Ureter (tissue), 1 donor: ENCODE data around the gene SHISAL1. TPM values are rescaled to one million over a fixed set of nuclear protein-coding genes. Genes with fewer than 3 reads are reported as not detected.

Source experiments
- DNase-seq: peaks from one replicate; pipeline ENCODE4 v3.0.0-alpha.2; 2020; ENCODE audit warnings: low spot score
- total RNA-seq: library from RNA; stranded (reverse); gene quantifications from one replicate; pipeline ENCODE4 v1.2.4, GENCODE V29; 2023
- donor health status: DM: yes; HTN: yes; CAD: no.

The SHISAL1 gene
- 4.0 TPM for total RNA-seq

DNA sequence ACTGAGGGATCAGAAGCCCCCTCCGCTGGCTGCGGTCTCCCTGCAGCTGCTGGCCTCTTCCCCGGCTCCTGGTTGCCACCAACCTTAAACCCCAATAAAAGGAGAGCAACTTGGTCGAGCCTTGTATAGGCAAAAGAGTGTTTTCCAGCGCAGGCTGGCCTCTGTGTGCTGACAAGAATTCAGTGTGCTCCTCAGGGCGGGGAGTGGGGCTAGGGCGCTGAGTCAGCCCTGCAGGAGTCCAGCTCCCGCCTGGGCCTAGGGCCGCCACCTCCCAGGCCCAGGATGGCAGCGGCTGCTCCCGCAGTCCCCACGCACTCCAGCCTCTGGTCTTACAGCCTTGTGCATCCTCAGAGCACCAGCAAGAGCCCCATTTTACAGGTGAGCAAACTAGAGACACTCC lies at the start of gene SHISAL1:
Gene SHISAL1, minus strand, starts transcription at position 186 of the 400 bp plus-strand sequence. CDS start 12,006 bp downstream, outside the sequence.
- DNase-seq = no peak

- no peak for DNase-seq
These were observed 48.8 kb upstream of the SHISAL1 start for GRCh38 chr22:44361391-44362126.

- DNase-seq = no peak
These were observed 48.1 kb upstream of the SHISAL1 start for GRCh38 chr22:44360668-44361381.

DNA sequence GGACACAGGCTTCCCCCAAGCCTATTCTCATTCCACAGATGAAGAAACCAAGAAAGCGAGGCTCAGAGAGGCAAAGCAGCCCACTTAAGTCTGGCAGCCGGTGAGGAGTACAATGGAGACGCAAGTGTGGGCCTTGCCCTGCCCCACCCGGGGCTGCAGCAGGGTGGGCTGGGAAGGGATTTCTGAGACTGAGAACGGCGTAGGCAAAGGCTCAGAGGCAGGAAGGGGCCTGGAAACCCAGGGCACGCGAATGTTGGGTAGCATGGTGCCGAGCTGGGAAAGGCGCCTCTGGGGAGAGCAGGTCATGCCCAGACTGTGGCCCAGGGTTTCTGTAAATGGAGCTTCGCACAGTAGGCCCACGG lies 47.5 kb upstream of the SHISAL1 start:
- no peak for DNase-seq

DNA sequence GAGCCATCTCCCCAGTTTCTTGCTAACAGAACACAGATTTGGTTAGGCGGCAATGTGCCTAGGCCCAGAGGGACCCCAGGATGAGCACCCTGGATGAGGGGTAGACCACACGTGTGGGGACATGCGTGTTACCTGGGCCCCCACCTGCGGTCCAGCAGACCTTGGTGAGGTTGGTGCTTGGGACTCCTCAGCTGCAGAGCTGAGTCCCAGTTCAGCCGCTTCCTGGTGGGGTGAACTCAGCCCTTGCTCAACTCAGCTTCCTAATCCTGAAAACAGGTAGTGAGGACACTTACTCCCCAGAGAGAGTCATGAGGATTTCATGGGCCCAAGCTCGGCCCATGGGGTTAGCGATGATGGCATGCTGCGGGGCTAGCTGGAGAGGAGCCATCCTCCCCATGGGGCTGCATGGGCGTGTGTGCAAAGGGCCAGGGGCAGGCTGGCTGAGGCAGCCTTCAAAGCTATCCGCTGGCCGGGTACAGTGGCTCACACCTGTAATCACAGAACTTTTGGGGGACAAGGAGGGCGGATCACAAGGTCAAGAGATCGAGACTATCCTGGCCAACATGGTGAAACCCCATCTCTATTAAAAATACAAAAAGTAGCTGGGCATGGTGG lies 46.9 kb upstream of the SHISAL1 start:
- no peak for DNase-seq

GRCh38 chr22:44358709-44359440 lies 46.1 kb upstream of the SHISAL1 start:
- DNase-seq = no peak

DNA sequence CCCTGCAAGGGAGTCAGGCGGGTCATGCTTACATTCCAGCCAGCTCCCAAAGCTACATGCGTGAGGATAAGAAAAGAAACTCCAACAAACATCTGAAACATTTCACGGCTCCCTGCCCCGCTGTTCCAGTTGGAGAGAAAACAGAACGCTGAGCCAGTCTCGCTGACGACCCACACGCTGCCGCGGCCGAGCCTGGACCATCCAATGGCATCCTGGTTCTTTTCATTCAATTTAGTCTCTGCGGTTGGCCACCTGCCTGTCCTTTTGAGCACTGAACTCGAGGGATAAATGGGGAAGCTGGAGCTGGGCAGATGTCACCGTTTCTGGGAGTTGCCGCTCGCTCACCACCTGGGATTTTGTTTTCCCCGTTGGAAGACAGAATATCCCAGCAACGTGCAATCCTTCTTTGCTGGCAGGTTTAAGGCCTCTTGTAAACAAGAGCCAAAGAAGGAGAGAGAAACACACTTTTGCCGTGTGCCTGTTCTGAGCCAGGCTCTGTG lies 45.3 kb upstream of the SHISAL1 start:
- no peak for DNase-seq

- no peak for DNase-seq
These were observed 44.7 kb upstream of the SHISAL1 start for GRCh38 chr22:44357296-44357965.

DNA sequence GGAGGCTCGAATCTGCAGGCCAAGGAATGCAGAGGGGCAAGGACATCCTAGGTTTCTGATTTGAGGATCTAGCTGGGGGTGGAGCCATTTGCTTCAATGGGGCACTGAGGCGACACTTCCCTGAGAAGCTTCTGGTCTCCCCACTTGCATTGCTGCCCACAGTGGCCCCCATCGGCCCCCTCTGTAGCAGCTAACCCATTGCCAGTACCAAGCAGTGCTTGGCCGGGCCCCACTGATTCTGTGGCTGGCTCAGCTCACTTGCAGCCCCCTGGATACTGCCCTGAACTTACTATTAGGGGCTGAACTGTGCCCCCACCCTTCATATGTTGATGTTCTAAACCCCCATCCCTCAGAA lies 42.9 kb upstream of the SHISAL1 start:
- DNase-seq = no peak

GRCh38 chr22:44354288-44354687 lies 41.5 kb upstream of the SHISAL1 start:
- no peak for DNase-seq

DNA sequence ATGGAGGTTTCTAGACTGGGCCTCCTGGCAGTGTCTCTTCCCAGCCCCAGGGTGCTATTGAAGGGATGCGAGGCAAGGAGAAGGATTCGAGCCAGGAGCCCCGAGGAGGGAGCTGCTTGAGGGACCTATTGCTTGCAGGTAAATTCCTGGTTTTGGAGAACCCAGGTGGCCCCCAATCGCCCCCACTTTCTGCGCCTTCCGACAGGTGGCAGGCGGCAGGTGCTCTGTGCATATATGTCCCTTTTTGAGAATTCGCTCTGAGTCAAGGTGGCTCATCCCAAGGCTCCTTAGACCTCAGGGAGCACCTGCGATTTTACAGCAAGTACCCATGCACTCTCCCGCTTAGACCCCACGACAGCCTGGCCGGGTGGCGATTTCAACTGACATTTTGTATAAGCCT lies 40.3 kb upstream of the SHISAL1 start:
- DNase-seq = no peak

DNA sequence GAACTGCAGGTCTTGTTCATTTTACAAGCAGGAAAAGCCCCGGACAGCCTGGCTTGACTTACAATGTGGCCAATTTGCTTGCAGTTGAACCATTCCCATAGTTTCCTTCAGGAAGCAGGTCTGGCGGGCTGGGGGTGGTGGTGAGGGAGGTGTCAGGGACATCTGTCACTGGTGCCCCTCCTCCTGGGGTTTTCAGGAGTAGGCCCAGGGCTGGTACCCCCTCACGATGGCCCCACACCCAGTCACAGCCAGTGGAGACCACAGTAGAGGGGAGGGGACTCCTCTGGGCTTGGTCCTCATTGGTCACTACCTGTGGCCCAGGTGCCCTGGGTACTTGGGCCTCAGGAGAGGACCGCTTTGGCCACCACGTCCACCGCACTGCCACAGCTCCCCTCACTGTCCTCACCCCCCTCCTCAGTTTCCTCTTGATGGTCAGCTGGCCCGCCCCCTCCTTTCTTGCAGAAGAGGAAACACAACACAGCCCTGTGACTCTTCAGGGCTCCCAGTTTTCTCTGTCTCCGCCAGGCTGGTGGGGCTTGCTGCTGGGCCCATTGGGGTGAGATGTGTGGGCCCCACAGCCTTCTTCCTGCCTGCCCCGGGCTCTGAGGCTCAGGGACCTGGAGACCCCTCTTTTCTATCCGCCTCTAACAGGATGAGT lies 39.8 kb upstream of the SHISAL1 start:
- DNase-seq = no peak

- no peak for DNase-seq
These were observed 39.1 kb upstream of the SHISAL1 start for GRCh38 chr22:44351685-44352377.

DNA sequence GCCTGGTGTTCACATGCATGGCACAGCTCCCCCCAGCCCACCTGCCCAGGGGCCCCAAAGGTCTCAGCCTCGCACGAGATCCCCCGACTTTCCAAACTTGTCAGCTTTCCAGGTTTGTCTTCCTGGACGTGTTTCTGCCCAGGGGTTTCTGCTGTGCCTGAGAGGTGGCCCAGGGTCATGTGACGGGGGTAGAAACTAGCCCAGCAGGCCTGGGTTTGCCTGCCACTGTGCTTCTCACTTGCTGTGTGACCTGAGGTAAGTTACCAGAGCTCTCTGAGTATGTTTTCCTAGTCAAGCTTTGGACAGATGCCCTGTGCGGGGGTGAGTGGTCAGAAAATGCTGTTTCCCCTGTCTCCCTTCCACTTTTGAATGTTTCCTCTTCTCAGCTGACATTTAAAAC lies 38.3 kb upstream of the SHISAL1 start:
- no peak for DNase-seq

DNA sequence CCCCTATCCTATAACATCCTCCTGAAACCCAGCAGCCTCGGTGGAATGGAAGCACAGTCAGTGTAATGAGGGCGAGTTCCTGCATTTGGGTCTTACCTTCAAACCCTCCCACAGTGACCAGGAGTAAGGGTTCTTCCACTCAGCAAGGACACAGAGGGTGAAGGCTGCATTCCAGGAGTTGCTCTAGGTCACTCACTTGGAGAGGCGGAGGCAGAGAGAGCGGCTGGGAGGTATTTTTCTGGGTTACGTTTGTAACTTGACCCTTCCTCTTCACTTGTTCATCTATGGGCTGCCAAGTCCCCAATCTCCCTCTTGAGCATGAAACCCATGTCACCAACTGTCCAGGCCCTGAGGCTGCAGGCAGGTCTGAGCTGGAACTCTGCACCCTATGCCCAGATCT lies 36.8 kb upstream of the SHISAL1 start:
- DNase-seq = no peak

GRCh38 chr22:44348971-44349560 lies 36.3 kb upstream of the SHISAL1 start:
- no peak for DNase-seq

DNA sequence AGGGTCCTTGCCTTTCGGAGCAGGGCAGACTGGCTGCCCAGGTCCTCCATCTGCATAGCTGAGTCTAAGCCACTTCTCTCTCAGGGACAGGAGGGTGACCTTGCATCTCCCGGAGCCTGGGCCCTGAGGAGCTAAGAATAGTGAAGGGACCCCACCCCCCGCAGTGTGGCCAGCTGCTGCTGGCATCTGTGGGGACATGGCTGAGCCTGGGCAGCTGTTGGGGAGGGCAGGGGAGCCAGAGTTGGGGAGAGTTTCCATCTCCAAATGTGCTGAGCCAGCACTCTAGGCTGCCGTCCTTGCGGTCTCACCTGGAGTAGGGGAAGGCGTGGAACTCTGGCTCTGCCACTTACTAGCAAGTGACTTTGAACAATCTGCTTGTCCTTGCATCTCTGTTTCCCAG lies 34.8 kb upstream of the SHISAL1 start:
- DNase-seq = no peak

DNA sequence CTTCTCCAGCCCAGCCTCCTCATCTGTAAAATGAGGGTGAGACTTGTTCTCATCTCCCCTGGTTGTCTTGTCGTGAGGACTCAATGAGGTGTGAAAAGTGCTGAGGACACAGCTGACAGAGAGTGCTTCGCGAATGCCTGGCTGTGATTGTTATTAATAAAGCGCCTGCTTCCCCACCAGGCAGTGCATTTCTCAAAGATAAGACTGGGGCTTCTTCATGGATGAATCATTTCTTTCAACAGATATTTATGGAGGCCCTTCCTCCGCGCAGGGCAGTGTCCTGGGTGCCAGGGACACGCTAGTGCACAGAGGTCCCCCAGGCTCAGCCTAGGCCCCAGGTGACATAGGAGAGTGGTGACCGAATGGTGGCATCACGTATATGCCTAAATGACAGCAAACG lies 34.3 kb upstream of the SHISAL1 start:
- no peak for DNase-seq

DNA sequence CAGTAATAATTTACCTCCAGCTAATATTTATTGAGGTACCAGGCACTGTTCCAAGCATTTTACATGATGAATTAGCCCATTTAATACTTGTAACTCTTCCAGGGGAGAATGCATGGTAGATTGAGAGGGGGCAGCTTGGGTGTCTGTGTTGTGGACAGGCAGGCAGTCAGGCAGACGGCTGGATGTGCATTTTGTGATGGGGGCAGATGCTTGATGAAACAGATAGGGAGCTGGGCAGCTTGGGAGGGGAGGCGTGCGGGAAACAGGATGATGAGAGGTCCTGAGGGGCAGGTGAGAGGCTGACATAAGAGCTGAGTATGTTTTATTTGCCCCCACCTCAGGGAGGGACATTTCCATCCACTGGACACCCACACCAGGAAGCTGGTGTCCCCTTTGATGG lies 33.1 kb upstream of the SHISAL1 start:
- DNase-seq = no peak

GRCh38 chr22:44344407-44344806 lies 31.7 kb upstream of the SHISAL1 start:
- no peak for DNase-seq
